Measurements from ENCODE around the gene FOSB. TPM values are rescaled to one million over a fixed set of nuclear protein-coding genes. Genes with fewer than 3 reads are reported as not detected.

FOSB gene
- total RNA-seq, 3 donors from 2014 or later: 0.58 to 10.3 (median 1.6) TPM

GRCh38 chr19:45473367-45473681, 5.5 kb downstream of the FOSB start:
- ATAC-seq (no peak), DNase-seq (no peak)
- intact Hi-C loops (cut with DNase I, micrococcal nuclease): no loop called here
- Histone ChIP-seq H3K9me3 (no peaks in the 10 kb centered on the region), H3K36me3 (ENCODE audit: low read depth) (no peaks in the 10 kb centered on the region), H3K4me3 (no peak overlapping the region), H3K4me1 (ENCODE audit: low read depth) (peaks cover 12% of the 10 kb centered on the region)
- no peak for TF ChIP-seq CTCF (IDR thresholded peaks at IDR 0.05)

DNA sequence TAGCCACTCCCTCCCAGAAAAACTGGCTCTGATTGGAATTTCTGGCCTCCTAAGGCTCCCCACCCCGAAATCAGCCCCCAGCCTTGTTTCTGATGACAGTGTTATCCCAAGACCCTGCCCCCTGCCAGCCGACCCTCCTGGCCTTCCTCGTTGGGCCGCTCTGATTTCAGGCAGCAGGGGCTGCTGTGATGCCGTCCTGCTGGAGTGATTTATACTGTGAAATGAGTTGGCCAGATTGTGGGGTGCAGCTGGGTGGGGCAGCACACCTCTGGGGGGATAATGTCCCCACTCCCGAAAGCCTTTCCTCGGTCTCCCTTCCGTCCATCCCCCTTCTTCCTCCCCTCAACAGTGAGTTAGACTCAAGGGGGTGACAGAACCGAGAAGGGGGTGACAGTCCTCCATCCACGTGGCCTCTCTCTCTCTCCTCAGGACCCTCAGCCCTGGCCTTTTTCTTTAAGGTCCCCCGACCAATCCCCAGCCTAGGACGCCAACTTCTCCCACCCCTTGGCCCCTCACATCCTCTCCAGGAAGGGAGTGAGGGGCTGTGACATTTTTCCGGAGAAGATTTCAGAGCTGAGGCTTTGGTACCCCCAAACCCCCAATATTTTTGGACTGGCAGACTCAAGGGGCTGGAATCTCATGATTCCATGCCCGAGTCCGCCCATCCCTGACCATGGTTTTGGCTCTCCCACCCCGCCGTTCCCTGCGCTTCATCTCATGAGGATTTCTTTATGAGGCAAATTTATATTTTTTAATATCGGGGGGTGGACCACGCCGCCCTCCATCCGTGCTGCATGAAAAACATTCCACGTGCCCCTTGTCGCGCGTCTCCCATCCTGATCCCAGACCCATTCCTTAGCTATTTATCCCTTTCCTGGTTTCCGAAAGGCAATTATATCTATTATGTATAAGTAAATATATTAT, 6.1 kb downstream of the FOSB start:
- H3K4me3 ChIP-seq: no peak overlapping the region
- TF ChIP-seq CTCF (IDR thresholded peaks at IDR 0.05): no peak
- ATAC-seq (no peak), DNase-seq (no peak)
- peaks cover 7% of the 10 kb centered on the region for H3K4me1 ChIP-seq (ENCODE audit: low read depth)
- no peaks in the 10 kb centered on the region for H3K36me3 ChIP-seq (ENCODE audit: low read depth)
- intact Hi-C loops (cut with DNase I, micrococcal nuclease): no loop called here
- no peaks in the 10 kb centered on the region for H3K9me3 ChIP-seq

DNA sequence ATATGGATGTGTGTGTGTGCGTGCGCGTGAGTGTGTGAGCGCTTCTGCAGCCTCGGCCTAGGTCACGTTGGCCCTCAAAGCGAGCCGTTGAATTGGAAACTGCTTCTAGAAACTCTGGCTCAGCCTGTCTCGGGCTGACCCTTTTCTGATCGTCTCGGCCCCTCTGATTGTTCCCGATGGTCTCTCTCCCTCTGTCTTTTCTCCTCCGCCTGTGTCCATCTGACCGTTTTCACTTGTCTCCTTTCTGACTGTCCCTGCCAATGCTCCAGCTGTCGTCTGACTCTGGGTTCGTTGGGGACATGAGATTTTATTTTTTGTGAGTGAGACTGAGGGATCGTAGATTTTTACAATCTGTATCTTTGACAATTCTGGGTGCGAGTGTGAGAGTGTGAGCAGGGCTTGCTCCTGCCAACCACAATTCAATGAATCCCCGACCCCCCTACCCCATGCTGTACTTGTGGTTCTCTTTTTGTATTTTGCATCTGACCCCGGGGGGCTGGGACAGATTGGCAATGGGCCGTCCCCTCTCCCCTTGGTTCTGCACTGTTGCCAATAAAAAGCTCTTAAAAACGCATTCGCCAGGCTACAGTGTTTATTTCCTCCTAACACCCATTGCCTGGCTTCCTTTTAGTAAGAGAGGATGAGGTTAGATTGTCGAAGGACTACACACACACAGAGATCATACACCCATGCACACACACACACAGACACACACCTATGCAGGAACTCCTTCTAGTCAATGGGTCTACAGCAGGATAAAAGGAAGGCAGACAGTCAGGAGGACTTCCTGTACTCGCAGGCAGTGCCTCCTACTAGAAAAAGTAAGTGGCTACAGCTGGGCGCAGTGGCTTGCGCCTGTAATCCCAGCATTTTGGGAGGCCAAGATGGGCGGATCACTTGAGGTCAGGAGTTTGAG, 7.1 kb downstream of the FOSB start:
- H3K9me3 ChIP-seq: no peaks in the 10 kb centered on the region
- no peak overlapping the region for H3K4me3 ChIP-seq
- intact Hi-C loops (cut with DNase I, micrococcal nuclease): no loop called here
- H3K4me1 ChIP-seq (ENCODE audit: low read depth): peaks cover 5% of the 10 kb centered on the region
- no peaks in the 10 kb centered on the region for H3K36me3 ChIP-seq (ENCODE audit: low read depth)
- DNase-seq: no peak
- TF ChIP-seq CTCF (IDR thresholded peaks at IDR 0.05): no peak
- ATAC-seq: no peak

DNA sequence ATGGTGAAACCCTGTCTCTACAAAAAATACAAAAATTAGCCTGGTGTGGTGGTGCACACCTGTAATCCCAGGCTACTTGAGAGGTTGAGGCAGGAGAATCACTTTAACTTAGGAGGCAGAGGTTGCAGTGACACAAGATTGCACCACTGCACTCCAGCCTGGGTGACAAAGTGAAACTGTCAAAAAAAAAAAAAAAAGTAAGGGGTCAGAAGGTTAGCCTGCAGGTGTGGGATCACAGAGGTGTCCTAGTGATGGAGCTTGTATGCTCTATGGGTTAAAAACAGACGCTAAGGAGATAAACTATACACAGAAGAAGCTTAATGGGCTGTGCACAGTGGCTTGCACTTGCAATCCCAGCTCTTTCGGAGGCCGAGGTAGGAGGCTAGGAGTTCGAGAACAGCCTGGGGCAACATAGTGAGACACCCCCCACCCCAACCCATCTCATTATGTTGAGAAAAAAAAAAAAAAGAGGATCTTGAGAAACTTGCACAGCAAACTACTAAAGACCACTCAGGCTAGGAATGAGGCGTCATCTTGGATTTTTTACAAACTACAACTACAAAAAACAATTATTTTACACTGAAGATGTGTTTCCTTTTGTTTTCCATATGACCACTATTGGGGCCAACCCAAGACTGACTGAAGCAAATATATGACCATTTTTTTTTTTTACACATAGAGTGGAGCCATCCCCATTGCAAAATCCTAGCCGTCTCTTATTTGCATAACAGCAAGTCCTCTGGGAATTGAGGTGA, 7.9 kb downstream of the FOSB start:
- intact Hi-C loops (cut with DNase I, micrococcal nuclease): no loop called here
- no peaks in the 10 kb centered on the region for H3K36me3 ChIP-seq (ENCODE audit: low read depth)
- H3K4me3 ChIP-seq: no peak overlapping the region
- H3K4me1 ChIP-seq (ENCODE audit: low read depth): no peaks in the 10 kb centered on the region
- TF ChIP-seq CTCF (IDR thresholded peaks at IDR 0.05): no peak
- DNase-seq (no peak), ATAC-seq (no peak)
- H3K9me3 ChIP-seq: no peaks in the 10 kb centered on the region

DNA sequence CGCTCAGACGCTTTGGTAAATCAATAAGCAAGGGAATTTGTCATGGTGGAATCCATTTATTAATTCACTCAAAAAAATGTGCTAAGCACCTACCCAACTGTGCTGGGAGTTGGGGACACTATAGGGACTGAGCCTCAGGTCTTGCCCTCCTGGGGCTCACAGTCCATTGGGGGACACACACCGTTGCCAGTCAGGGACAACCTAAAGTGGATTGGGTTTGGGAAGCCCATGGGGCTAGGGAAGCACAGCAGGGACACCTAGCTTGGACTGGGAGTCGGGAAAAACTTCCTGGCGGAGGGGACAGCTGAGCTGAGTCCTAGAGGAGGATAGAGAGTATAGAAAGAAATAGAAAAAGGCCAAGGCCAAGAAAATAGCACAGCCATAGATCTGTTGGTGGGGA, 8.5 kb downstream of the FOSB start:
- intact Hi-C loops (cut with DNase I, micrococcal nuclease): no loop called here

More for the DNA sequence above, 8.5 kb downstream of the FOSB start:
- Histone ChIP-seq H3K36me3 (ENCODE audit: low read depth) (no peaks in the 10 kb centered on the region), H3K4me3 (no peak overlapping the region), H3K4me1 (ENCODE audit: low read depth) (no peaks in the 10 kb centered on the region), H3K9me3 (no peaks in the 10 kb centered on the region)
- ATAC-seq: no peak
- DNase-seq: no peak
- no peak for TF ChIP-seq CTCF (IDR thresholded peaks at IDR 0.05)
